GM12875 (cell line): ENCODE data around the gene FADS3.

Experiments
- H3K4me3 ChIP-seq: one replicate; pipeline ENCODE4 v1.5.1; 2011; ENCODE audit warnings: low read depth, low read length, control low read depth
- CTCF ChIP-seq: IDR thresholded peaks from 2 replicates; pipeline ENCODE4 v1.5.1; 2011; ENCODE audit warnings: low read depth, mild to moderate bottlenecking, control low read depth, inconsistent platforms, low read length, moderate library complexity, borderline replicate concordance; ENCODE audit not compliant: insufficient read depth

FADS3 gene

GRCh38 chr11:61832754-61833153 lies 58.6 kb downstream of the FADS3 start:
- no peak for TF ChIP-seq CTCF
- no peak overlapping the region for H3K4me3 ChIP-seq

GRCh38 chr11:61832207-61832606 lies 59.1 kb downstream of the FADS3 start:
- TF ChIP-seq CTCF = no peak

GRCh38 chr11:61830237-61831105 lies 60.9 kb downstream of the FADS3 start:
- peak overlapping the region; percentile 97 for H3K4me3 ChIP-seq
- 0 out of 2 replicates have a peak, but pooled peaks have one; percentile 2 for TF ChIP-seq CTCF

More at GRCh38 chr11:61832207-61832606, 59.1 kb downstream of the FADS3 start:
- peak overlapping the region; percentile 18 for H3K4me3 ChIP-seq

GRCh38 chr11:61829806-61830205 lies 61.5 kb downstream of the FADS3 start:
- no peak for TF ChIP-seq CTCF

GRCh38 chr11:61828629-61829407 lies 62.5 kb downstream of the FADS3 start:
- H3K4me3 ChIP-seq = peak overlapping the region; percentile 97
- TF ChIP-seq CTCF = peak; percentile 66

More at GRCh38 chr11:61829806-61830205, 61.5 kb downstream of the FADS3 start:
- peak overlapping the region; percentile 97 for H3K4me3 ChIP-seq

GRCh38 chr11:61828379-61828628 lies 63.0 kb downstream of the FADS3 start:
- peak overlapping the region; percentile 97 for H3K4me3 ChIP-seq
- TF ChIP-seq CTCF = no peak
